Measurements from ENCODE around the gene IL6ST.
A peak's percentile ranks its signal among the peaks of the same experiment; 100 is the strongest.
"Not testable (repeated sequence)": the region's sequence is repeated elsewhere in the genome, so short reads cannot be mapped to it uniquely, and the experiment has no call there.

Gene IL6ST
- total RNA-seq = 836 reads per million, percentile 99 among the genes with 10 or more reads in this experiment

DNA sequence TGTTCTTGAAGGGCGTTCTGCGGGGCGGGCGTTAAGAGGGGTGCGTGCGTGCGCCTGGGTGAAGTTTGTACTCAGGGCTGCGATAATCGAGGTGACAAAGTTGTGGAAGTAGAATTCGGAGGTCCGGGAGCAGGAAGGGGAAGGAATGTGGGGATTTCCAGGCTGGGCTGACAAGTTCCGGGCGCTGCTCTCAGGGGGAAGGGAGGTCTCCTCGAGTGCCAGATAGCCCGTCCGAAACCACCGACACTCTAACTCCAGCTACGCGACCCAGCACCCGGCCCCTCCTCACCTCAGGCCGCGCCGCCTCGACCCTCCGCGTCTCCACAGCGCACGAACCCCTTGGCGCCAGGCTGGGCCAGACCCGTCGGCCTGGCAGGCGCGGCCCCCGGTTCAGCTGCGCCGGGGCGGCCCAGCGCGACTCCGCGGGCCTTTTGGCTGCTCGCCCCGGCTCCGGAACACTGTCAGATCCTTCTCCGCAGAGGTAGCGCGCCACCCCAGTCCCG, at the start of gene IL6ST:
TSS of gene IL6ST (minus strand) at position 469 of the 503 bp plus-strand sequence. CDS start 18,685 bp downstream, outside the sequence.
- DNase-seq = peak; percentile 41

DNA sequence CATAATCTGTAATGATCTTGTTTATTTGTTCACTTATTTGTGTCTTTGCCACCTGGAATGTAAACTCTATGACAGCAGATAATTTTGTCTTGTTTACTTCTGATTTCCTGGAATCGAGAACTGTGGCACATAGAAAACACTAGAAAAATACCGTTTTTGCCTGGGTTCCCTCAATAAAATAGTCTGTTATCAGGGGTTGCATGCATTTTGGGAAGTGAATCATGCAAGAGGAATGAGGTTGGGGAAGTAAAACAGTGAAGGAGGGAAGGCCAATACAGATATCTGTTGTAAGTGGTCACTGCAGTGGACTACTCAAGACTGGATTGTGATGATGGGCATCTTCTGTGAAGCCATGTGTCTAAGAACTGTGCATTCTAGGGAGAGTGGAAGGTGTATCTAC, 45.2 kb upstream of the IL6ST start:
- no peak for DNase-seq

DNA sequence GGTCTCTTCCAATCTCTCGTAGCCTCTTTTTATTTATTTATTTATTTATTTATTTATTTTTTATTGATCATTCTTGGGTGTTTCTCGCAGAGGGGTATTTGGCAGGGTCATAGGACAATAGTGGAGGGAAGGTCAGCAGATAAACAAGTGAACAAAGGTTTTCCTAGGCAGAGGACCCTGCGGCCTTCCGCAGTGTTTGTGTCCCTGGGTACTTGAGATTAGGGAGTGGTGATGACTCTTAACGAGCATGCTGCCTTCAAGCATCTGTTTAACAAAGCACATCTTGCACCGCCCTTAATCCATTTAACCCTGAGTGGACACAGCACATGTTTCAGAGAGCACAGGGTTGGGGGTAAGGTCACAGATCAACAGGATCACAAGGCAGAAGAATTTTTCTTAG, 43.4 kb upstream of the IL6ST start:
- DNase-seq = not testable (repeated sequence)

DNA sequence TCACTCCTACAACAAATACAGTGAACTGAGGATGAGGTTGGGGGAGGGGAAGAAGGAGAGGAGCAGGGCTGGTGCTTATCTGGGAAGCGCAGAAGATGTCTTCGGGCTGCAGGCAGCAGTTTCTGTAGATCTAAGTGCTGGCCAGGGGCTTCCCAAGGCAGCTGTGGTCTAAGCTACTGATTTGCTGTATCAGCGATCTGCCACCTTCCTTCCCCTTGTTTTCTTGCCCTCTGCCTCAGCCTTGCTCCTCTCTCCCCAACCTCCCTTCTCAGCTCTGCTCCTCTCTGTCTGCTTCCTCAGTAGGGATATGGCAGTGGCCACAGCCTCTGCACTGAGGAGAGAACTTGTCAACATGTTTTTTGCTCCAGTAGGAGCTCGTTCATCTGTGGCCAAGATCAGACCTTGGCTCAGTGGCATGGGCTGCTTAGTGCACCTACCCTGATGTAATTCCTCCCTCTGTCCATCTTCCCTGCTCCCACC, 42.8 kb upstream of the IL6ST start:
- no peak for DNase-seq

DNA sequence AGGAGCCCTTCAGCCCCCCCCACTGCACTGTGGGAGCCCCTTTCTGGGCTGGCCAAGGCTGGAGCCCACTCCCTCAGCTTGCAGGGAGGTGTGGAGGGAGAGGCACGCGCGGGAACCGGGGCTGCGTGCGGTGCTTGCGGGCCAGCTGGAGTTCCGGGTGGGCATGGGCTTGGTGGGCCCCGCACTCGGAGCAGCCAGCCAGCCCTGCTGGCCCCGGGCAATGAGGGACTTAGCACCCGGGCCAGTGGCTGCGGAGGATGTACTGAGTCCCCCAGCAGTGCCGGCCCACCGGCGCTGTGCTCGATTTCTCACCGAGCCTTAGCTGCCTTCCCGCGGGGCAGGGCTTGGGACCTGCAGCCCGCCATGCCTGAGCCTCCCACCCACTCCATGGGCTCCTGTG, 40.6 kb upstream of the IL6ST start:
- not testable (repeated sequence) for DNase-seq

DNA sequence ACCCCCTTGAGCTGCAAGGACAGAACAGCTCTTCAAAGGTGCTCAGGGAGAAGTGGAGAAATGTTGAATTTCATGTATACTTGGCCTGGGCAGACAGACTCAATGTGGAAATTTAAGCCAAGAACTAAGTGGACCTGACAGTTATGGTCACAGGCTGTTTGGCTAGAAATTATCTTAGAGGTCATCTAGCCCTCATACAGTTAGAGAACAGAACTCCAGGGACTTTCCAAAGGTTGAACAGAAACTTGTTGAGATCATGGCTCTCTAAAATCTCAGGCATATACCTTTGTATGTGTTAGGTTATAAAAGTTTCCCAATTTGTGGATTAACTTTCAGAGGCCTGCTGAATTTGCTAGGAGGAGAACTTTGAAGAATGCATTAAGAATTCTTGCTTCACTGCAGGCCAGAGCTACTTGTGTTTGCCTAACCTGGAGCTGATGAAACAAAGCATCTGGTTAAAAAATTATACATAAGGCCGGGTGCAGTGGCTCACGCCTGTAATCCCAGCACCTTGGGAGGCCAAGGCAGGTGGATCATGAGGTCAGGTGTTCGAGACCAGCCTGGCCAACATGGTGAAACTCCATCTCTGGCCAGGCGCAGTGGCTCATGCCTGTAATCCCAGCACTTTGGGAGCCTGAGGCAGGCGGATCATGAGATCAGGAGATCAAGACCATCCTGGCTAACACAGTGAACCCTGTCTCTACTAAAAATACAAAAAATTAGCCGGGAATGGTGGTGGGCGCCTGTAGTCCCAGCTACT, 35.3 kb upstream of the IL6ST start:
- not testable (repeated sequence) for DNase-seq

DNA sequence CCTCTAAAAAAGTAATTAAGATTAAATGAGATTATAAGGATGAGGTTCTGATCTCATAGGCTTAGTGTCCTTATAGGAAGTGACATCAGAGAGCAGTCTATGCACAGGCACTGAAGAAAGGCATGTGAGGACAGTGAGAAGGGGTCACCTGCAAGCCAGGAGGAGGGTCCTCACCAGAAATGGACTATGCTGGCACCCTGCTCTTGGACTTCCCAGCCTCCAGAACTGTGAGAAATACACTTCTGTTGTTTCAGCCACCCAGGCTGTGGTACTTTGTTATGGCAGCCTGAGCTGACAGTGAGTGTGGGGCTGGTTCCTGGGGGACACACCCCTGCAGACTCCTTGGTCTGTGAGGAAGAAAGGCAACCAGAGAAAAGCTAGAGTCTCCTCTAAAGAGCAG, 34.7 kb upstream of the IL6ST start:
- no peak for DNase-seq

DNA sequence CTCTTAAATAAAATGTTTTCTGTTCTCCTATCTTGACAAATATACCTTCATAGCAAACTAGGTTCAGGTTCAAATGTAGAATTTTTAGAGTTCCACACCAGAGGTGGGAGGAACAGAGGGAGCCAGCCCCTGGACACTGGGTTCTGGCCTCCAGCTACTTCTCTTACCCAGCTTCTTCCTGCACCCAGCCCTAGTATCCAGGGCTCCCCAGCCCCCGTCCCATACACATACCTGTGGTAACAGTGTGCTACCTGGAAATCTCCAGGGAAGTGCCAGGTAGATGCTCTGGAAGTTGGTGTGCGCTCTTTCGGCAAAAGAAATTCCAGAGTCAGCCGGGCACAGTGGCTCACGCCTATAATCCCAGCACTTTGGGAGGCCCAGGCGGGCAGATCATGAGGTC, 33.9 kb upstream of the IL6ST start:
- no peak for DNase-seq

DNA sequence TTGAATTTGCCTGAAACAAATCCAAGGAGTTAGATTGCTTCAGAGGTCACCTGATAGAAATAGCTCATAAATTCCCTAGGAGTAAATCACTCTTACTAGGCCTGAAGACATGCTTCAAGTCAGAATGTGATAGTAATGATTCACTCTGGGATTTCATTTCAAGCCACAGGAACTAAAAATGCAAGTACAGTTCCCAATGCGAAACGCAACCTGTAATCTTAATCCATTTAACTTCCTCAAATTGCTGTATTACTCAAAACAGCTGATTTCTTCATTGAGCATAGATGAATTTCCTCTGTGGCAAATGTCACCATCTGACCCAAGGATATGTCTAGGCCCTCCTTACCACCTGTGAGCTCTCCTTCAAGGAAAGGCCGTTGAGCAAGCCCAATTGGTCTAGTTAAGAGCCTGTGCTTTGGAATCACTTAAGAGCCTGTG, 32.1 kb upstream of the IL6ST start:
- DNase-seq = no peak

DNA sequence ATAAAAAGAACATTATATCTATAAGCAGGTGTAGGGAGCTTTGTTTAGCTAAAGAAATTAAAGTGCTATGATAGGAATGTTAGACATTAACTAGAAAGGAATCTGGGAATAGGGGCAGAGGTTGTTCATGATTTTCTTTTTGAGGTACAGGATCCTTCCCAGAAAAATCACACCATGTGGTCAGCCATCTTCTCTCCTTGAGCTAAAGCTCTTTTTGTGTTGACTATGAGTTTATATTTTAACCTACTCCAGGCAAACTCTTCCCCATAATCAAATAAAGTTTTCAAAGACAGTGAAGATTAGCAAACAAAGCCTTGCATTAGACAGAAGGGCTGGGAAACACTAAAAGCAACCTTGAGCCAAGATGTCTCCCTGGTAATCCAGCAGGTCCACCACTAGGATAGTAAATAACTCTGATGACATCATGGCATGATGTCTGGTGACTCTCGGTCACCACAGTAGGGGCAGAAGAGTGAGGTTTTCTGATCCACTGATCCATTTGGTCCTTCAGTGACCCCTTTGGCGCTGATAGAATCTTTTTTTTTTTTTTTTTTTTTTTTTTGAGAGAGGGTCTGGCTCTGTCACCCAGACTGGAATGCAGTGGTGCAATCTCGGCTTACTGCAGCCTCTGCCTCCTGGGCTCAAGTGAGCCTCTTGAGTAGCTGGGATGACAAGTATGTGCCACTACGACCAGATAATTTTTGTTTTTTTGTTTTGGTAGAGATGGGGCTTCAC, 30.6 kb upstream of the IL6ST start:
- no peak for DNase-seq

DNA sequence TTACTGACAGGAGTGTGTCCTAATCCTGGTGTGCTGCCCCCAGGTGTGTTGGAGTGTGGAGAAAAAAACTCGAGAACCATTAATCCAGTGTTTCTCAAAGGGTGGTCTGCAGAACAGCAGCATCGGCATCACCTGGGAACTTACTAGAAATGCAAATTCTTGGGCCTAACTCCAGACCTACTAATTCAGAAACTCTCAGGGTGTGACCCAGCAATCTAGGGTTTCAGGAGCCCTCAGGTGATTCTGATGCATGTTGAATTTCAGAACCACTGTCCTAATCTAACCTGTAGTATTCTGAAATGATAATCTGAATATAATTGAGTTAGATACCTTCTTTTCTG, 30.0 kb upstream of the IL6ST start:
- DNase-seq = no peak

DNA sequence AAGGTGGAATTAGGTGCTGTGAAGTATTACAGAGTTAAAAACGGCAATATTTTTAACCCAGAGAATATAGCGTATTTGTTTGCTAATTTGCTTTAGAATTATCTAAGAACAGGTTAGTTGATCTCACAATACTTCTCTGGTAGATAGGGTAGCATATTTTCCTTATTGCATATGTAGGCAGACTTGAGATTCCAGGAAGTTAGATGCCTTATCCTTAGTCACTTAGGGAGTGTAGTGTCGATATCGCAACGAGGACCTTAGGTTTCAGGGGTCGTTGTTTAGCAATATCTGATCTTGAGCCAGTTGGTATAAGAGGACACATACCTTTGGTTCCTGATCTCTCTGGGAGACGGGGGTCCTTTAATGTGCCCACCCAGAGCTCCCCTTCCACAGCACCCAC, 28.5 kb upstream of the IL6ST start:
- no peak for DNase-seq

DNA sequence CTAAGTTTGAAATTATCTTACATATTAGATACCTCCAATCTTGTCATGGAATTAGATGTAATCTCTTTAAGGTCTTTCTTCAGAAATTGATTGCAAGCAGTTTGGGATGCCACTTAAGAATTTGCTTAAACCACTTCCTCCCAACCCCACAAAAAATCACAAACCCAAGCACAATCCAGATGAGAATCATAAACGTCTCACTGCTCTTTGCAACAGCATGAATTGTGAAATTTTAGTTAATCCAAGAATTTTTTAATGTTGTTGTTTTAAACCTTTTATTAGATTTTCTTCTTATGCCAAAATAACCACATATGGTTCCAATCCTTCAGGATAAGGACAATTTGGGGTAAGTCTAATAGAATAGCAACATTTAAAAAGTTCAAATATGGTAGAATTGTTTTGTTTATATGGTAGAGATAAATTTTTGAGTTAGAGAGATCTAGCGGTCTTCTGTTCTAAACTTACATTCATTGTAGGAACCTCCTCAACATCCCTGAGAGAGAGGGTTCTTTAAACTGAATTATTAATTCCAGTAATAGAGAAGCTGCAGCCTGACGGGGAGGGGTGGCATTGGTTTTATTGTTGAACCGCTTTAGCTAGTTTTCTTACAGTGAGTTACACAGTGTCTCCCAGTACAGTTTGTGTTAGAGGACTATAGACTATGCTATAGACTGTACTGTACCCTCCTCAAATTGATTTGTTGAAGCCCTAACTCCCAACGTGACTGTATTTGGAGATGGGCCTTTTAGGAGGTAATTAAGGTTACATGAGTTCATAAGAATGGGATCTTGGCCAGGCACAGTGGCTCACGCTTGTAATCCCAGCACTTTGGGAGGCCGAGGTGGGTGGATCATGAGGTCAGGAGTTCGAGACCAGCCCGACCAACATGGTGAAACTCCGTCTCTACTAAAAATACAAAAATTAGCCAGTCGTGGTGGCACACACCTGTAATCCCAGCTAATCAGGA, 24.8 kb upstream of the IL6ST start:
- no peak for DNase-seq

DNA sequence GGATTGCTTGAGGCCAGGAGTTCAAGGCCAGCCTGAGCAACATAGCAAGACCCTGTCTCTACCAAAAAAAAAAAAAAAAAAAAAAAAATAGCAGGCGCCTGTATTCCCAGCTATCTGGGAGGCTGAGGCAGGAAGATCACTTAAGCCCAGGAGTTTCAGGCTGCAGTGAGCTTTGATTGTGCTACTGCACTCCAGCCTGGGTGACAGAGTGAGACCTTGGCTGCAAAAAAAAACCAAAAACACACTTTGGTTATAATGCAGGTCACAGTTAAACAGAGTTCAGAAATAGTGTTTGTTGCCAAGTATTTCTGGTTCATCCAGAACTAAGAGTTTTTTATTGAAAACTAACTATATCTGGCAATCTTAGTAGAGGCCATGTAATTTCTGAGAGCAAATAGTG, 24.1 kb upstream of the IL6ST start:
- DNase-seq = no peak

DNA sequence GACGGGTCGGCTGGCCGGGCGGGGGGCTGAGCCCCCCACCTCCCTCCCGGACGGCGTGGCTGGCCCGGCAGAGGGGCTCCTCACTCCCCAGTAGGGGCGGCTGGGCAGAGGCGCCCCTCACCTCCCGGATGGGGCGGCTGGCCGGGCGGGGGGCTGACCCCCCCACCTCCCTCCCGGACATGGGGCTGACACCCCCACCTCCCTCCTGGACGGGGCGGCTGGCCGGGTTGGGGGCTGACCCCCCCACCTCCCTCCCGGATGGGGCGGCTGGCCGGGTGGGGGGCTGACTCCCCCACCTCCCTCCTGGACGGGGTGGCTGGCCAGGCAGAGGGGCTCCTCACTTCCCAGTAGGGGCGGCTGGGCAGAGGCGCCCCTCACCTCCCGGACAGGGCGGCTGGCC, 19.9 kb upstream of the IL6ST start:
- DNase-seq = not testable (repeated sequence)

DNA sequence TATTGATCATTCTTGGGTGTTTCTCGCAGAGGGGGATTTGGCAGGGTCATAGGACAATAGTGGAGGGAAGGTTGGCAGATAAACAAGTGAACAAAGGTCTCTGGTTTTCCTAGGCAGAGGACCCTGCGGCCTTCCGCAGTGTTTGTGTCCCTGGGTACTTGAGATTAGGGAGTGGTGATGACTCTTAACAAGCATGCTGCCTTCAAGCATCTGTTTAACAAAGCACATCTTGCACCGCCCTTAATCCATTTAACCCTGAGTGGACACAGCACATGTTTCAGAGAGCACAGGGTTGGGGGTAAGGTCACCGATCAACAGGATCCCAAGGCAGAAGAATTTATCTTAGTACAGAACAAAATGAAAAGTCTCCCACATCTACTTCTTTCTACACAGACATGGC, 19.2 kb upstream of the IL6ST start:
- not testable (repeated sequence) for DNase-seq

DNA sequence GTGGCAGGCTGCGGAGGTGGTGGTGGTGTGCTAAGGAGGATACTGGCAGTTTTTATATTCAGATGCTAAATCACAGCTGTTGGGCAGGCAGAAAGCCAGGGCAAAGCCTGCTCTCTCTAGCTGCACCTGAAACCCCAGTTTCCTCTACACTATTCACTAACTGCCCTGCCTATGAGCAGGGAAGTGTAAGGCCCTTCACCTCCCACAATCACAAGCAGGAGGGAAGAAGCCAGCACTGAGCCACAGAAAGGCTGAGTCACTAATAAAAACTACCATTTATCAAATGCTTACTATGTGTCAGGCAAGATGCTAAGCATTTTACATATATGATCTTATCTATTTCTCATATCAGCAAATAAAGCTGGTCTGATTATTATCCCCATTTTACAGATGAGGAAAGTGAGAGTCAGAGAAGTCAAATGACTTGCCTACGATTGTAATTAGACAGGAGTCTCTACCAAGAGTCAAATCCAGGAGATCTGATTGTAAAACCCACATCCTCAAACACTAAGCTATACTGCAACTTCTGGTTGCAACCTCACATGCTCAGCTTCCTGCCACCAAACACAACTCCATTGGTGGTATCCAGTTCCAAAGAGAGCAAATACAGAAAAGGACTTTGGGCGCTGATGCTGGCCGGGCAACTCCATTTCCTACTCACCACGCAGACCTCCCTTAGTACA, 17.7 kb upstream of the IL6ST start:
- no peak for DNase-seq

DNA sequence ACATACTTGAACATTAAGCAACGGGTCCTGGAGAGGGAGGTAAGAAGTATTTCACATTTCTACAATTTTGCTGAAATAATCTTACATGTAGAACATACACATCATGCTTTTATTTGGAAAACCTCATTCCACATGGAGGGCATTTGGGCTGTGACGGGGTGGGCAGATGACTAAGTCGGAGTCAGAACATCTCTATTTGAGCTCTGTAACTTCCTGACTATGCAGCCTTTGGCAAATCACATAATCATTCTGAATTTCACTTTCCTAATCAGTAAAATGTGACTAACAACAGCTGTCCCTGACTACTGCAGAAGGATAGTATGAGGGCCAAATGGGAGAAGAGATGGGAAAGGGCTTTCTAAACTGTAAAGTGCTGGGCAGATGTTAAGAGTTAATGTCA, 17.1 kb upstream of the IL6ST start:
- no peak for DNase-seq

DNA sequence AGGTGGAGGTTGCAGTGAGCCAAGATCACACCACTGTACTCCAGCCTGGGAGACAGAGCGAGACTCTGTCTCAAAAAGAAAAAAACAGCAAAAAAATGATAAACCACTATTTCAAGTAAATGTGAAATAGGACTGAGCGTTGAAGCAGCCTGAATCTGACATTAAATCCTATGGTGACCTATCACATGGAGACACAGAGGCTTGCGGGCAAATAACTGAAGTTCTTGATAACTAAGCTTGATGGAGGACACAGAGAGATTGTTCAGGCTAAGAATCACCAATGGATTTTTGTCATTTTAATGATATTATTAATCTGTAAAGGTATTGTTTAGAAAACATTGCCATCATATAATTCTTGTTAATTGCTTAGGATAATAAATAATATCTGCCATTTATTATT, 15.7 kb upstream of the IL6ST start:
- DNase-seq = no peak

DNA sequence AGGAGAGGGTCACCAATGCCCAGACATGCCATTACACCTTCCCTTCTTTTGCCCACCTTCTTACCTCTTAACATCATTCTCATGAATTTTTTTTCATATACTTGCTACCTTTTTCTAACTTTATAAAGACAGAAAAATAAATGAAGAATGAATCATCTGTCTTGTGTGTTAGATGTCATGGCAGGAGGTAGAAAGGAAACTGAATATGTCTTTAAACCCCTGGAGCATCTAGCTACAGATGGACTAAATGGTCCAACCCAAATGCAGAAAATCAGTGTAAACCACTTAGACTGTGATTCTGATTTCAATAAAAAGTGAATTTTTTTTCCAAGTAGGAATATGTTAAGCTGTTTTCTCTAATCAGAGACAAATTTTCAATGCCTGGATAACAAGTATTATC, 11.8 kb upstream of the IL6ST start:
- DNase-seq = no peak

DNA sequence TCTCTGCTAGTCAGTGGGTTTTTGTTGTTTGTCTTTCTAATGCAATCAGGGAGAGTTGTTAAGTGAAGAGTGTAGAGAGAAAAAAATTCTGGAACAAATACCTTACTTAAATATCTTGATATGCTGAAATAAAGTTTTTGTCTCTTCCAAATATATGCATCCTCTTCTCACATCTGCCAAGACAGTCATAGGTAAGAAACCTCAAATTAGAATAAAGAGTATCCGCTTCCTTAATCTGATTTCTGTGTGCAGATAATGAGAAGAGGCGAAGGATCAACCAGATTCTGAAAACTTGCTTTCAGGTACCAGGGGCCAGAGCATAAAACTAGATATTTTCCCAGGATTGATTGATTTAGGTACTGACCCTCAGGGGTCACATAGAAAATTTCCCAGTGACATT, 11.3 kb upstream of the IL6ST start:
- DNase-seq = no peak

DNA sequence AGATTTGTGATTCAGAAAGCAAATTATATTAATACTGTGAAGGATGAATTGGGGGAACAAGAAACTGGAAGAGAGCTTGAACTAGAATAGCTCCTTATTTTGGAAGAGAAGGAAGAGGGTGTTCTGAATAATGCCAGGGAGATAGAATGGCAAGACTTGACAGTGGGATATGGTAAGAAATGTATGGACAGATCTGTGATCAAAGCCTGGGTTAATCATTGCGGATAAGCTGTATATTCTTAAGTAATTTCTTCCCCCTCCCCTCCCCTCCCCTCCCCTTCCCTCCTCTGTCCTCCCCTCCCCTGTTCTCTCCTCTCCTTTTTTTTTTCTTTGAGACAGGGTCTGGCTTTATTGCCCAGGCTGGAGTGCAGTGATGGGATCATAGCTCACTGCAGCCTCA, 10.1 kb upstream of the IL6ST start:
- no peak for DNase-seq
